Fibroblast of mammary gland (primary cell): Measurements from ENCODE around the gene TMPRSS6.

Source experiments
- DNase-seq: peaks from one replicate; pipeline ENCODE4 v3.0.0-alpha.2; 2010; ENCODE audit warnings: low read depth
- H3K4me3 ChIP-seq: 2 replicates; pipeline ENCODE4 v1.5.1; 2011; ENCODE audit warnings: low read depth, mild to moderate bottlenecking, low read length, moderate library complexity; ENCODE audit not compliant: control insufficient read depth
- CTCF ChIP-seq: conservative IDR thresholded peaks from 2 replicates; pipeline ENCODE4 v1.5.1; 2011; ENCODE audit warnings: low read depth, low read length, inconsistent platforms; ENCODE audit not compliant: control insufficient read depth, insufficient read depth

TMPRSS6 gene

GRCh38 chr22:37027556-37027955 is 82.0 kb downstream of the TMPRSS6 start:
- H3K4me3 ChIP-seq = no peak overlapping the region
- no peak for TF ChIP-seq CTCF
- no peak for DNase-seq

- DNase-seq = no peak
- TF ChIP-seq CTCF = no peak
- H3K4me3 ChIP-seq = no peak overlapping the region
Observed at GRCh38 chr22:37026325-37026724, 83.2 kb downstream of the TMPRSS6 start.

GRCh38 chr22:37025500-37026070 is 83.9 kb downstream of the TMPRSS6 start:
- no peak for TF ChIP-seq CTCF
- no peak overlapping the region for H3K4me3 ChIP-seq
- no peak for DNase-seq

GRCh38 chr22:37024339-37025157 is 85.0 kb downstream of the TMPRSS6 start:
- DNase-seq = no peak
- H3K4me3 ChIP-seq = no peak overlapping the region
- TF ChIP-seq CTCF = no peak

GRCh38 chr22:37023743-37024338 is 85.7 kb downstream of the TMPRSS6 start:
- no peak for TF ChIP-seq CTCF
- no peak for DNase-seq
- H3K4me3 ChIP-seq = no peak overlapping the region

- TF ChIP-seq CTCF = no peak
- no peak overlapping the region for H3K4me3 ChIP-seq
- DNase-seq = no peak
Observed at GRCh38 chr22:37022483-37023337, 86.8 kb downstream of the TMPRSS6 start.
